Bone marrow (tissue), 2 donors: ENCODE results near the gene SPATA17.
"Not testable (repeated sequence)": the region's sequence is repeated elsewhere in the genome, so short reads cannot be mapped to it uniquely, and the experiment has no call there.

Experiments used
- DNase-seq, 2 donors: peaks; one replicate each; lab custom pipeline; 2025; lab: John Stamatoyannopoulos, UW

SPATA17 gene

DNA sequence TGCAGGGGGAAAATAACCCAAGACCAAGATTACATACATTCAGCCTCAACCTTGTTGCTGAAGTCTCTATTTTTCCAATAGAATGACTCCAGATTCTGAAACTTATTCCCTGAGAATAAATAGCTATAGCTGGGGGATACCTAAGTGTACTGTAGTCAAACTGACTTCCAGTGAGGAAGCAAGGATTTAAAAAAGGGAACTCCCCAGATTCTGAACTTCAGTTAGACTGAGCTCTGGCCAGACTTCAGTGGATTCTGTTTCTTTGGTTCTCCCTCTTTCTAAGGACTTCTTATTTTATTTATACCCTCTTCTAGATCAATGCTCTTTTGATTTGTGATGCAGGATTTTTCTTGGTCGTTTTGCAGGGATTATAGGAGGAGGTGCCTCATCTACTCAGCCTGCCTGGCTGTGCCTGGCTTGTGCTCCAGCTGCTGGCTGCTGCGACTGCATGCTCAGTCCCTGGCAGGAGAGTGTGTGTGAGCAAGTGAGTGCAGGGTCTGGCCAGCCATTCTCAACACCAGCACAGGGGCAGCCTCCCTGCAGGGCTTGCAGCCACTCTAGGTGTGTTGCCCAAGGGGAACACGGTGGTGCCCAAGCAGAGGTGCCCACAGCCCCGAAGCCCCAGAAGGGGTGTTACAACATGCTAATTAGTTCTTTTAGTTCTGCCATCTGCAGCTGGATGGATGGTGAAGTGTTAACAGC, 43.0 kb downstream of the SPATA17 start:
- DNase-seq: no peak

DNA sequence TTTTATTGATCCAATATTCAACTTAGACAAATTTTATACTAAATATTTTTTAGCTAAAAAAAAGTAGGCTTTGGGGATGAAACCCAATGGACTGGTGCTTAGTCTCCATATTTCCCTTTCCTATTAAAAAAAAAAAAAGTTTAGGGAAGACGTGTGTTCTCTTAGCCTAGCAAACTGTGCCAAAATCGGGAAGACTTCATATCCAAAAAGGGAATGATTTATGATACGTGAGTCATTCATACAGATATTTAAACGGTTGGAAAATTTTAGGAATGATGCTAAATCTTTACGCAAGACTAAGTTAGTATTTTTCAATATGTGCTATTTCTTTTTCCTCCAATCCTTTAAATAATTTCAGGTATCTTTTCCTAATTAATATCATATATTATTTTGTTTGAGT, 50.7 kb downstream of the SPATA17 start:
- no peak for DNase-seq

DNA sequence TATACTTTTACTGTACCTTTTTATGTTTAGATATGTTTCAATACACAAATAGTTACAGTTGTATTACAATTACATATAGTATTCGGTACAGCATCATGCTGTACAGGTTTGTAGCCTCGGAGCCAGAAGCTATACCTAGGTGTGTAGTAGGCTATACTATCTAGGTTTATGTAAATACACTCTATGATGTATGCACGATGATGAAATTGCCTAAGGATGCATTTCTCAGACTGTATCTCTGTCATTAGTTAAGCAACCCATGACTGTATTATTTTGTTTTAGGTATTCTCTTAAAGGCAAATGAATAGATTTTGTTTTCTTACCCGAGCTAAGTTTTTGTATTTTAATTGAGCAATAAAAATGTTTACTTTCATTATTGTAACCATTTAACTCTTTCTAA, 56.4 kb downstream of the SPATA17 start:
- no peak for DNase-seq

DNA sequence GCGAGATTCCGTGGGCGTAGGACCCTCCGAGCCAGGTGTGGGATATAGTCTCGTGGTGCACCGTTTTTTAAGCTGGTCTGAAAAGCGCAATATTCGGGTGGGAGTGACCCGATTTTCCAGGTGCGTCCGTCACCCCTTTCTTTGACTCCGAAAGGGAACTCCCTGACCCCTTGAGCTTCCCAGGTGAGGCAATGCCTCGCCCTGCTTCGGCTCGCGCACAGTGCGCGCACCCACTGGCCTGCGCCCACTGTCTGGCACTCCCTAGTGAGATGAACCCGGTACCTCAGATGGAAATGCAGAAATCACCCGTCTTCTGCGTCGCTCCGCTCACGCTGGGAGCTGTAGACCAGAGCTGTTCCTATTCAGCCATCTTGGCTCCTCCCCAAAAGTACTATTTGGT, 65.0 kb downstream of the SPATA17 start:
- DNase-seq: not testable (repeated sequence)

DNA sequence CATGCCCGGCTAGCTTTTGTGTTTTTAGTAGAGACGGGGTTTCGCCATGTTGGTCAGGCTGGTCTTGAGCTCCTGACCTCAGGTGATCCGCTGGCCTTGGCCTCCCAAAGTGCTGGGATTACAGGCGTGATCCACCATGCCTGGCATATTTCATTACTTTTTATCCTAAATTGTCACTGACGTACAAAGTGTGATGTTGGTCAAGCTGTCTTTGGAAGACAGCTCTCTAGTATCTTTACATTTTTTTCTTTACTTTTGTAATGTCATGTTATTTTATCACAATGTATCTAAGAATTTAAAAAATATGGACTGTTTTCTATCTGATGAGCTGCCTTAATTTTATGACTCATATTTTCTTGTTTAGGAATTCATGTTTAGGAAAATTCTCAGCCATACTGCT, 72.2 kb downstream of the SPATA17 start:
- DNase-seq: no peak

DNA sequence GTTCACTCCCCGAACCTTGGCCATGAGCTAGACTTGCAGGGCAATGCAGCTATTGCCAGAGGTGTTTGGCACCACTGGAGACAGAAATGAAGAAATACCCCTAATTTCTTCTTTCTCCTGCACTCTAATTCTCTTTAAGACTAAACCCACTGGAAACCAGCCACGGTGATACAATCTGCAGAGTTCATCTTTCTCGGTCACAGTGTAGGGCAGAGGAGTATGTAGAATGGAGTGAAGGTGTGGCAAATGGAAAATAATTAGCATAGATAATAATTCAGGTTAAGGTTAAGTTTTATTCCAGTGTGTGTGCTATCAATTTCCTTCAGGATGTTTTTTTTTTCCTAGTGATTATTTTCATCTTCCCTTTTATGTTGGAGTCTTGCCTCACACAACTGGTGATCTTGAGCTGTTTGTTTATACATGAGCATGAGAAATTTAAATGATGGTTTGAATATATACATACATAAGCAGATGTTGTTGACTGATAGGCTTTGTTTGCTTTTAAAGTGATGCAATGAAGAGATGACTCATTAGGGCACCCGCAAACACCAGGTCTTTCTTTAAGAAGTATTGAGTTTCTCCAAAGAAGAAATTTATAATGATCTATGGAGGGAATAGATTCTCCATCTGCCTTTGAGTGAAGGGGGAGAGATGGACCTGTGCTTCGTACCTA, 81.9 kb downstream of the SPATA17 start:
- no peak for DNase-seq

DNA sequence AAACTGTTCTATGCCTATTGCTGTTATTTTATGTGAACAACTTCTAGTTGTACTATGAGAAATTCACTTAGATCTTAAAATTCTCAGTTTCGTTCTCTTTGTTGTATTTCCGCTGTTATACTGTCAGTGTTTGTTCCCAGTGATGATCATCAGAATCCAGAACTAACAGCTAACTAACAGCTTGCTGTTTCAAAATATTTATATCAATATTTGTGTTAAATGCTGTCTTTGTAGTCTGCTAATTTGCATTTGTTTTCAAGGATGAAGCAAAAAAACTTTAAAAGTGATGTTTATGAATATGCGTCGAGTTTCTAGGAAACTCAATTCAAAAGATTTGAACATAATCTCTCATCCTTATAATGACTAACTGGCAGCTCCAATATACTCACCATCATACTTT, 84.5 kb downstream of the SPATA17 start:
- no peak for DNase-seq

DNA sequence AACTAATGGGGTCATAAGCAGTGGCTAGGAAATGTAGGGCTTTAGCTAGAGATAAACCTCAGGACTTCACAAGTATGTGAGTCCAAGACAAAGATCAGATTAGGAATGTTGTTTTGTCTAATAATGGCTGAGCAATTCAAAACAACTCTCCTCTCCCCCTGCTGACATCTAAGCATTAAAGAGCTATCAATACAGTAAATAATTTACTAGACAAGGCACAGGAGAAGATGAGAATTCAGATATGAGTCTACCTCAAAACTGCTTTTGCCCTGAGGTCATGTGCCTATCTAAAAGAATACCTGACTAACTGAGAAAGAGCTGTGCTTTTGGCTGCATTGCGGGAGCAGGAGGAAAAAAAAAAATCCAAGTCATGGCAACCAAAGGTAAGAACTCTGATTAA, 86.8 kb downstream of the SPATA17 start:
- DNase-seq: no peak

DNA sequence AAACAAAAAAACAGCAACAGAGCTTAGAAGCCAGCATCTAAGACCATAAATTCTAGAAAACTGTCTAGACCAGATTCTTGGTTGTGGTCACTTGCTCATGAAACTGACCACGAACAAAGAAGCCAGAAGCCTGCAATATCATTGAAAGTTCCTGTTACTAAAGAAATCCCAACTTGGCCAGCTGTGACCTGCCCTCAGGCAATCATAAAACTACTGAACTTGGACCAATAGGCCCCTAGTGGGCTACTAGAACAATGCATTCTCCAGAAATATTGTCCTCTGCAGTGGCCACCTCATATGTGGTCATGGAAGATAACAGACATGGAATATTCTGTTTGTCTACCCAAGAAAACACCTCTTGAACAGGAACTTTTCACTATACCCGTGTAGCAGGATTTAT, 87.7 kb downstream of the SPATA17 start:
- no peak for DNase-seq

DNA sequence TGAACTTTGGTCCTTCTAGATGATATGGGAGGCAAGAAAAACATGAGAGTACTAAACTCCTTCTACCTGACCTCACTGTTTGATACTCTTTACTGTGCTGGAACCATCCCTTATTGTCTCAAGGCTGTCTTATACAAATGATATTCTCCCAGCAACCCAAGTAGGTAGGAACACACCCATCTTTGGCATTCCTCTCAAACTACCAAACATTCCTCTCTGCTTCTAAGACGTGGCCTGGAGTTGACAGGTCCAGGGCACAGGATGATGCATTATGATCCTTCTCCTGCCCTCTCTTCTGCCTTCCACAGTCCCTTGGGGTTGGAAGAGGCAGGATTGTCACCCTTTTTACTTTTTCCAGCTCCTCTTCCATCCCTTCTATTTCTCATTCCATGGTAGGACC, 90.5 kb downstream of the SPATA17 start:
- no peak for DNase-seq

DNA sequence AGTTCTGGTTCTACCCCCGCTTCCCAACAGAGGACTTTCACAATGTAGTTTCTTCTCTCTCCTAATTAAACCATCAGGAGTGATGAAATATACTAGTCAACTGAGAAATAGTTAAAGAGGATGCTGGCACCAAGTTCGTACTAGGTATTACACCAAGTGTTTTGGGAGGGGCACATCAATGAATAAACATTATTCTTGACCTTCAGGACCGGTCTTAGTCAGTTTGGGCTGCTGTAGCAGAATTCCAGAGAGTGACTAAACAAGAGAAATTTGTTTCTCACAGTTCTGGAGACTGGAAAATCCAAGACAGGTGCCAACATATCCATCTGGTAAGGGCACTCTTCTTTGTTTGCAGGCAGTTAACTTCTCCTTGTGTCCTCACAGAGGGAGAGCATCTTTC, 103.8 kb downstream of the SPATA17 start:
- no peak for DNase-seq

DNA sequence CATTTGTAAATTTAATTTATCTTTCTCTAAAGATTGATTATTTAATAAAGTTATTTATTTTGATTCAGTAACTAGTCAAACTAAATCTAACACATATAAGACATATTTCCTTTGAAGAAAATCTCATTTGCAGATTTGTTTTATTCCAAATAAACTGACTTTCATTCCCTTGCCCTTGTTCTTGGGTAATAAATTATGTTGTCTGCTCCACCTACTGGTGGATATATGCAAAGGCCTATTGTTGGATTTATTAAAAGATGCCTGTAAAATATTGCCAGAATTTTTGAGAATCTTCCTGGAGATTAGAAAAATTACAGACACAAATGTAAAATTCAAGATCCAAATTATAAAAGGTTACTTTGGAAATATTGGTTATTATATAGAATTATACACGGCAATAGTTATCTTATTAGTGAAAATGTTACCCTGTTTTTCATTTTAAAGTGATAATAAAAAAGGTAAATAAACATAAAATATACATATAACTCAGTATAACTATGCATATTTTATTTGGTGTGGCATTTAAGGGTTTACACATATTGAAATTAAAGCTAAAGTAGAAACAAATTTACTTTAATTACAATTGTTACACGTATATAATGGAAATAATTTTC, 116.1 kb downstream of the SPATA17 start:
- DNase-seq: no peak

DNA sequence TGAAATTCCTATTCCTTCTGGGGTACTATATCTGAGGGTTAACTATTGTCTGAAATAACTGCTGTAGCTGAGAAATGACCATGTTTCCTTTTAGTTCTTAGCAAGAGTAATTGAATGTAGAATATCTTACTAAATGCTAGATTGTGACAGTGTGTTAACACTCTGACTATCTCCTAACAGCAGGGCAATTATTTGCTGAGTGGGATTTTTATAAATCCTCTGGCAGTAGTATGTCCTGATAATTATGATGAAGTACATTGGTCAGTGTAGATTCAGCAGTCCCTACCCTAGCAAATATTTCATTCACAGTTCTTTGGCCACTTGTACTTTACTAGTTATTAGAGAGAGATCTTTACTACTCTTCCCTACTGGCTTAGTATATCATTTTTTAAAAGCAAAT, 138.6 kb downstream of the SPATA17 start:
- DNase-seq: no peak

DNA sequence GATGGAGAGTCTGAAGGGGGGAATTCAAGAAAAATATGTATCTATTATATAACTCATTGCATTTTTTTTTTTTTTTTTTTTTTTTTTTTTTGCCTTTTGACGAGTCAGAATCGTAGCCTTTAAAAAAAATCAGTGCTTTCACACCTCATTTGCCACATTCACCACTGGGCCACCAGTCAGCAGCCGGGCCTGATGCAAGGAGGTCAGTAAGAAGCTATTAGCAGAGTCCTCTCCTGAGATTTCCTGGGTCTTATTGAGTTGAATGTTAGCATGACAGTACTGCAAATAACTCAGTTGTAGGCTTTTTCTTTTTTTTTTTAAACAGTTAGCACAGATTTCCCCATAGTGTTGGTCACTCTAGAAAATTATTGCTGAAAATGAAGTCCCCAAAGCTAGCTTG, 139.8 kb downstream of the SPATA17 start:
- no peak for DNase-seq

DNA sequence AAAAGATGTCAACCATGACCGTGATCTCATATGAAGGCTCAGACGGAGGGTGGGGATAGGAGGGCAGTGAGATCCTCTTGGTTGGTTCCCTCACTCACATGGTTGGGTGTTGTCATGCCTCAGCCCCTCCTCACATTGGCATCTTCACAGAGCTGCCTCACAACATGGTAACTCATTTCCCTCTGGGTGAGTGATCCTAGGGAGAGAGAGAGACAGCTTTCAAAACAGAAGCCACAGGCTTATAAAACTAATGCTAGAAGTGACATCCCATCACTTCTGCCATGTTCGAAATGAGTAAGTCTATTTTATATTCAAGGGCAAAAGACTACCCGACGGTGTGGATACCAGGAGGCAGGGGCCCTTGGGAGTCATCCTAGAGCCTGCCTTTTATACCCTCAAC, 145.5 kb downstream of the SPATA17 start:
- no peak for DNase-seq

DNA sequence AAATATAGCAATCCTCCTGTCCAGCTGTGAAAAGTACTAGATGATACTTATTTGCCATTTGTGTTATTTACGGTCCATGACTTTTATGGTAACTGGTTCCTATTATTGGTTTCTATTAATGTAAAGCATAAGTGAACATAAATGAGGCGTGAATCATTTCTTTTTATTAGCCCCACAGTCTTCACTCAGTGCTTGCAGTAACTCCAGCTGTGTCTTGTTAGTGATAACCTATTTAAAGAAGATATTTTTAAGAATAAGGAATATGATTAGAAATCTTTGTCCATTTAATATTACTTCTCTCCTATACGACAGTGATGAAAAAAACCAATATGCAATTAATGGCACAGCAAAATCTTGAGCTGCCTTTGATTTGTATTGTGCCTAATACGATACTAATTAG, 149.9 kb downstream of the SPATA17 start:
- no peak for DNase-seq

DNA sequence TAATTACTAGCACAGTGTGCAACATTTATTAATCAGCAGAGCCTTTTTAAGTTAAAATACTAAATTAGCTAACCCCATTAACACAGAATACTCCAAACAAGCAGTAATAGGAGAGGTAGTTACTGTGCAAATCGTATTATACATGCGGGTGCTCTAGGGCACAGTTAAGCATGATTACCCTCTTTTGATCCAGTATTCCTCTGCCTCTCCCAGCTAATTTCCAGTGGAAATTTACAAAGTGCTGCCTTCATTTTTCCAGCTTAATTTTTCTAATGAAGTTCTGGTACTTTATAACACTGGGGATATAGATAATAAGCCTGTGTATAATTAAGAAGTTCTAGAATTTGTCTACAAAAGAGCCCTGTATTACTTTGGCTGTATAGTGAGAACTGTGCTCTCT, 159.9 kb downstream of the SPATA17 start:
- no peak for DNase-seq

DNA sequence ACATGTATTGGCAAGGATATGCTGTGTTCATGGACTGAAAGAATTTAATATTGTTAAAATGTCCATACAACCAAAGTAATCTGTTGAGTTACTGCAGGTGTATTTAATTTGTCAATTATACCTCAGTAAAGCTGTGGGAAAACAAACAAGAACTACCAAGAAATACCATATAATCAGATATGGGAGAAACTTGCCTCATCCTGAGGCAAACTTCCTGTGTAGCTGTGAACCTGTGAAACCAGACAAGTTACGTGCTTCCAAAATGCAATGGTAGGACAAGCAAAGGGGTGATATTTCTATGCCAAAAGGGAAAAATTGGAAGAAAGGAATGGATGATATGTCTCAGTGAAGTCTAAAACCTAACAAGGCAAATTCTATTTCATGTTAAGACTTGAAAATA, 174.6 kb downstream of the SPATA17 start:
- DNase-seq: no peak

DNA sequence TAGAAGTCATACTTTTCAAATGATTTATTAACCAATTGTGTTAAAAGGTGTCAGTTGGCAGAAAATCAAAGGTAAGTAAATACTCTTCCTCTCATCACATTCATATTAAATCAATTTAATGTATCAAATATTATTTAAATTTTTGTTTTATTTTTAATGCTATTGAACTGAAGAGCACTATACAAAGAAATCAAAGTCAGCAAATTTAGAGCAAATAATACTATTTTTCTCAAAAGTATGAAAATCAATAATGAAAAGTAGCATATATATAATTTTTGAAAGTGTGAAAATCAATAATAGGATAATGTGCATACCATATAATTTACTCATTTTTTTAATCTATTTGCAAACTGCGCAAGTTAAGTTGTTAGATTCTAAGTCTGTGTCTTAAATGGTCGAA, 181.0 kb downstream of the SPATA17 start:
- no peak for DNase-seq

DNA sequence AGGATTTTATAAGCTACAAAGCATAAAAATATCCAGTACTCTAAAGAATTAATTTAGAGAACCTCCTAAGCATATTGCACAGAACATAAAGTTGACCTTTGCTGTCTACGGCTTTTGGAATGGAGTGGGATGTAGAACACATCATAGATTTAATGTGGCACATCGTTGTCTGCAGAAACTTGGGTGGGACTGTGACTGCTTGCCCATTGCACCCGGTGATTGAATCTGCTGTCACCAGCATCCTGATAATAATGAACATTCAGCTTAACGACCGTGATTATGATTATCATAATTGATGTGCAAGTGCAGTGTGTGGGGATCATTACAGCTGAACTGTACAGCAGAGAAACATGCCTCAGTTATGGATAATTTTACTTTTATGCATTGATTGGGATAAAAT, 181.9 kb downstream of the SPATA17 start:
- no peak for DNase-seq

DNA sequence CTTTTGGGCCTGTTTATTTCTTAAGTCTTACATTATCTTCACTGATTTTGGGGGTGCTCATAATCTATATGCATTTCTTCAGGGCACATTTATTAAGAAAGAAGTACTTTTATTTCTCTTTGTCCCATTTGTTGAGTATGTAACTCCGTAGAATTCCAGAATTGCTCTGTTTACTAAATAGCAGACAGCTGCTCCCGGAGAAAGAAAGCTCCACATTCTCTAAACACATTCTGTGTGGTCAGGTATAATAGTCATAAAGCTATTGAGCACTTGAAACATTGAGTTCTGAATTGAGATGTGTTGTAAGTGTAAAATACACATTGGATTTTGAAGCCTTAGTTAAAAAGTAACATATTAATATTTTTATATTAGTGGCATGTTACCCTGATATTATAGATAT, 206.5 kb downstream of the SPATA17 start:
- no peak for DNase-seq

DNA sequence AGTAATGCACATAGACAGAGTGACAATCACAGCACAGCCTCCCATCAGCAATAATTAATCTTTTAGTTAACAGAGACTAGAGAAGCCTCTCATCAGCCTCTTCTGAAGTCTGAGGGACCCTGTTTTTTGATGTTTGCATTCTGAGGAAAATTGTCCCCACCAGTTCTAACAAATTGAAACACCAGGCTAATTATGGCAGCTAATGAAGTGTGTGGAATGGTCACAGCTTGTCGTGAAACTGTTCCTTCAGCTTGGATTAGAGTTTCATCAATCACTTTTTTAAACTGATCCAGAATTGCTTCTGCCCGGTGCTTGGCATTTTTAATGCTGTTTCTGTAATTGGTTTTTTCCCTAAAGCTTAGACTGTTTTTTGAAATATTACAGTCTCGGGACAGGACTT, 208.0 kb downstream of the SPATA17 start:
- DNase-seq: no peak

DNA sequence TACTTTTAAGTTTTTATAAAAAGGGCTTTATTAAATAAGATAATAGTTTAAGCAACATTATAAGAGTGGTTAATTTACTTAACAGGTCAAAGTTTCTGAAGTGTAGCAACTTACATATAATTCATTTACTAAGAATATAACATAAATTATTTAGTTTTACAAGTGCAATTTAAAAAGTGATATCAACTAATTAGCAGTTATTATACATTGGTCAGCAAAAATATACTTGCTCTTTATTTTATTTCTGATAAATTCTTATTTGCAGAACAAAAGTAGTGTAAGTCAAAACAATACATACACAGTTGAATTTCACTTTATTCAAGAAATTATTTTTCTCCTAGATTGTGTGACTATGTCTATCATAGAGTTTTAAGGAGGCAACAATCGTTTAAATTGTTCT, 215.6 kb downstream of the SPATA17 start:
- no peak for DNase-seq

DNA sequence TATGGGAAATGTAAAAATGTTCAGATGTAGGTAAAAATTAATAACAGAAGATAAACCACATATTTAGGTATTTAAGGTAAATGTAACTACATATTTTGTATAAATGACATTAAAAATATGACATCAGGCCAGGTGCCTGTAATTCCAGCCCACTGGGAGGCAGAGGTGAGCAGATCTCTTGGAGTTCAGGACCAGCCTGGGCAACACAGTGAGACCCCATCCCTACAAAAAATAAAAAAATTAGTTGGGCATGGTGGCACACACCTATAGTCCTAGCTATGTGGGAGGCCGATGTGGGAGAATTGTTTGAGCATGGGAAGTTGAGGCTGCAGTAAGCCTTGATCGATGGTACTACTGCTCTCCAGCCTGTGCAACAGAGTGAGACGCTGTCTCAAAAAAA, 216.5 kb downstream of the SPATA17 start:
- DNase-seq: no peak
